ENCODE results near the gene TRAPPC4. TPM values are rescaled to one million over a fixed set of nuclear protein-coding genes. Genes with fewer than 3 reads are reported as not detected.

The TRAPPC4 gene
- total and polyA plus RNA-seq, 7 experiments from 2014 or later, result 70.7 to 123 (median 80.3) TPM

GRCh38 chr11:119024430-119025098 is 6.0 kb downstream of the TRAPPC4 start:
- Histone ChIP-seq H3K36me3 (ENCODE audit: control insufficient read depth in 2 of 3, insufficient read depth in 3 of 3, low read length in 3 of 3) (peaks cover 14 to 60% (median 22%) of the 10 kb centered on the region in 3 experiments), H3K9me3 (ENCODE audit: control insufficient read depth in 2 of 3, low read length in 3 of 3) (no peaks in the 10 kb centered on the region), H3K4me3 (ENCODE audit: low read length) (no peak overlapping the region), H3K27me3 (ENCODE audit: control insufficient read depth in 2 of 2, insufficient read depth in 2 of 2, low read length in 2 of 2) (no peaks in the 10 kb centered on the region), H3K27ac (ENCODE audit: low read depth, low read length) (no peak overlapping the region), H3K4me1 (ENCODE audit: control insufficient read depth in 2 of 2, insufficient read depth in 2 of 2, low read length in 2 of 2) (peaks cover 13 to 19% of the 10 kb centered on the region in 2 donors)
- ChIA-PET POLR2A (interaction anchor here (0.6 to 2.1 kb wide), 9 partner anchors 8 to 652 kb away, joined by 3 to 5 read pairs (median 4); partner anchors contain the start of genes CENATAC and VPS11), CTCF (no interaction called here)
- peaks cover 24 to 61% (median 54%) of the 10 kb centered on the region in 7 donors for H3K4me1 Mint-ChIP-seq
- ATAC-seq (no peak), DNase-seq (no peak)
- no peaks in the 10 kb centered on the region for H3K27me3 Mint-ChIP-seq
- H3K4me3 Mint-ChIP-seq, result no peak overlapping the region
- intact Hi-C loops (cut with micrococcal nuclease), result no loop called here
- no peaks in the 10 kb centered on the region for H3K9me3 Mint-ChIP-seq
- H3K27ac Mint-ChIP-seq, result peak overlapping the region; percentile 19 to 86 (median 64)
- H3K36me3 Mint-ChIP-seq, result peaks cover 0 to 31% (median 18%) of the 10 kb centered on the region in 5 donors

GRCh38 chr11:119025099-119025473 is 6.5 kb downstream of the TRAPPC4 start:
- no peak for DNase-seq
- peaks cover 14 to 60% (median 22%) of the 10 kb centered on the region in 3 experiments for H3K36me3 ChIP-seq (ENCODE audit: control insufficient read depth in 2 of 3, insufficient read depth in 3 of 3, low read length in 3 of 3)
- H3K4me1 Mint-ChIP-seq, result peaks cover 22 to 61% (median 53%) of the 10 kb centered on the region in 7 donors
- H3K27ac ChIP-seq (ENCODE audit: low read depth, low read length), result no peak overlapping the region
- intact Hi-C loops (cut with micrococcal nuclease), result no loop called here
- no peaks in the 10 kb centered on the region for H3K9me3 Mint-ChIP-seq
- no peaks in the 10 kb centered on the region for H3K27me3 Mint-ChIP-seq
- H3K4me3 Mint-ChIP-seq, result no peak overlapping the region
- ATAC-seq, result no peak
- no peak overlapping the region for H3K4me3 ChIP-seq (ENCODE audit: low read length)
- no peaks in the 10 kb centered on the region for H3K9me3 ChIP-seq (ENCODE audit: control insufficient read depth in 2 of 3, low read length in 3 of 3)
- CTCF ChIA-PET, result no interaction called here
- H3K36me3 Mint-ChIP-seq, result peaks cover 0 to 29% (median 15%) of the 10 kb centered on the region in 5 donors
- no peaks in the 10 kb centered on the region for H3K27me3 ChIP-seq (ENCODE audit: control insufficient read depth in 2 of 2, insufficient read depth in 2 of 2, low read length in 2 of 2)
- peaks cover 8 to 18% of the 10 kb centered on the region in 2 donors for H3K4me1 ChIP-seq (ENCODE audit: control insufficient read depth in 2 of 2, insufficient read depth in 2 of 2, low read length in 2 of 2)
- POLR2A ChIA-PET, result interaction anchor here (0.6 to 1.4 kb wide), 3 partner anchors 9 to 28 kb away, joined by 3 to 5 read pairs (median 4); partner anchors contain the start of gene CENATAC
- H3K27ac Mint-ChIP-seq, result peak overlapping the region in 8 of 9 donors; percentile 19 to 86 (median 66)

- Mint-ChIP-seq H3K36me3 (peaks cover 0 to 28% (median 15%) of the 10 kb centered on the region in 5 donors), H3K9me3 (no peaks in the 10 kb centered on the region), H3K27me3 (no peaks in the 10 kb centered on the region), H3K27ac (peak overlapping the region in 7 of 9 donors; percentile 45 to 86 (median 64)), H3K4me1 (peaks cover 21 to 57% (median 50%) of the 10 kb centered on the region in 7 donors), H3K4me3 (no peak overlapping the region)
- CTCF ChIA-PET, result no interaction called here
- Histone ChIP-seq H3K4me1 (ENCODE audit: control insufficient read depth in 2 of 2, insufficient read depth in 2 of 2, low read length in 2 of 2) (peaks cover 6 to 15% of the 10 kb centered on the region in 2 donors), H3K9me3 (ENCODE audit: control insufficient read depth in 2 of 3, low read length in 3 of 3) (no peaks in the 10 kb centered on the region), H3K36me3 (ENCODE audit: control insufficient read depth in 2 of 3, insufficient read depth in 3 of 3, low read length in 3 of 3) (peaks cover 14 to 63% (median 22%) of the 10 kb centered on the region in 3 experiments), H3K27me3 (ENCODE audit: control insufficient read depth in 2 of 2, insufficient read depth in 2 of 2, low read length in 2 of 2) (no peaks in the 10 kb centered on the region), H3K27ac (ENCODE audit: low read depth, low read length) (no peak overlapping the region), H3K4me3 (ENCODE audit: low read length) (no peak overlapping the region)
- no peak for ATAC-seq
- no peak for DNase-seq
- POLR2A ChIA-PET, result interaction anchor here (0.6 to 1.4 kb wide), 3 partner anchors 9 to 89 kb away, joined by 3 to 5 read pairs (median 3); partner anchors contain the start of gene CENATAC
- intact Hi-C loops (cut with micrococcal nuclease), result no loop called here
Measured at GRCh38 chr11:119025541-119025940, 7.0 kb downstream of the TRAPPC4 start.

- peaks cover 6 to 15% of the 10 kb centered on the region in 2 donors for H3K4me1 ChIP-seq (ENCODE audit: control insufficient read depth in 2 of 2, insufficient read depth in 2 of 2, low read length in 2 of 2)
- Mint-ChIP-seq H3K27ac (peak overlapping the region in 4 of 9 donors; percentile 8 to 71 (median 60)), H3K4me1 (peaks cover 21 to 54% (median 49%) of the 10 kb centered on the region in 7 donors), H3K36me3 (peaks cover 0 to 28% (median 15%) of the 10 kb centered on the region in 5 donors), H3K9me3 (no peaks in the 10 kb centered on the region), H3K27me3 (no peaks in the 10 kb centered on the region), H3K4me3 (no peak overlapping the region)
- no peaks in the 10 kb centered on the region for H3K9me3 ChIP-seq (ENCODE audit: control insufficient read depth in 2 of 3, low read length in 3 of 3)
- CTCF ChIA-PET, result interaction anchor here (0.6 kb wide), 1 partner anchor 70 kb away, joined by 4 read pairs; no protein-coding TSS in a partner anchor
- no peak for DNase-seq
- no peak for ATAC-seq
- no peak overlapping the region for H3K27ac ChIP-seq (ENCODE audit: low read depth, low read length)
- intact Hi-C loops (cut with micrococcal nuclease), result no loop called here
- no peak overlapping the region for H3K4me3 ChIP-seq (ENCODE audit: low read length)
- POLR2A ChIA-PET, result interaction anchor here (0.6 to 1.4 kb wide), 2 partner anchors 10 to 89 kb away, joined by 3 to 5 read pairs; no protein-coding TSS in a partner anchor
- no peaks in the 10 kb centered on the region for H3K27me3 ChIP-seq (ENCODE audit: control insufficient read depth in 2 of 2, insufficient read depth in 2 of 2, low read length in 2 of 2)
- peaks cover 14 to 60% (median 20%) of the 10 kb centered on the region in 3 experiments for H3K36me3 ChIP-seq (ENCODE audit: control insufficient read depth in 2 of 3, insufficient read depth in 3 of 3, low read length in 3 of 3)
Measured at GRCh38 chr11:119025978-119026766, 7.6 kb downstream of the TRAPPC4 start.

- H3K36me3 ChIP-seq (ENCODE audit: control insufficient read depth in 2 of 3, insufficient read depth in 3 of 3, low read length in 3 of 3), result peaks cover 13 to 52% (median 14%) of the 10 kb centered on the region in 3 experiments
- DNase-seq (no peak), ATAC-seq (no peak)
- ChIA-PET CTCF (no interaction called here), POLR2A (interaction anchor here (5.6 kb wide), 1 partner anchor 8 kb away, joined by 67 read pairs; the partner anchor contains the start of genes RPS25 and TRAPPC4)
- H3K27me3 ChIP-seq (ENCODE audit: control insufficient read depth in 2 of 2, insufficient read depth in 2 of 2, low read length in 2 of 2), result no peaks in the 10 kb centered on the region
- H3K4me1 ChIP-seq (ENCODE audit: control insufficient read depth in 2 of 2, insufficient read depth in 2 of 2, low read length in 2 of 2), result peaks cover 0 to 10% of the 10 kb centered on the region in 2 donors
- peaks cover 0 to 22% (median 8%) of the 10 kb centered on the region in 5 donors for H3K36me3 Mint-ChIP-seq
- no peak overlapping the region for H3K4me3 ChIP-seq (ENCODE audit: low read length)
- H3K27ac Mint-ChIP-seq, result peak overlapping the region in 3 of 9 donors; percentile 38 to 59 (median 58)
- intact Hi-C loops (cut with micrococcal nuclease), result no loop called here
- H3K27ac ChIP-seq (ENCODE audit: low read depth, low read length), result no peak overlapping the region
- H3K4me1 Mint-ChIP-seq, result peaks cover 21 to 46% (median 43%) of the 10 kb centered on the region in 7 donors
- no peaks in the 10 kb centered on the region for H3K9me3 ChIP-seq (ENCODE audit: control insufficient read depth in 2 of 3, low read length in 3 of 3)
- H3K27me3 Mint-ChIP-seq, result no peaks in the 10 kb centered on the region
- H3K4me3 Mint-ChIP-seq, result peak overlapping the region in 1 of 10 donors; percentile 34
- no peaks in the 10 kb centered on the region for H3K9me3 Mint-ChIP-seq
Measured at GRCh38 chr11:119026970-119027369, 8.4 kb downstream of the TRAPPC4 start.

- DNase-seq (no peak), ATAC-seq (no peak)
- Mint-ChIP-seq H3K9me3 (no peaks in the 10 kb centered on the region), H3K4me1 (peaks cover 21 to 44% (median 38%) of the 10 kb centered on the region in 7 donors), H3K36me3 (peaks cover 0 to 22% (median 8%) of the 10 kb centered on the region in 5 donors), H3K27ac (peak overlapping the region in 1 of 9 donors; percentile 34), H3K4me3 (peak overlapping the region in 1 of 10 donors; percentile 20), H3K27me3 (no peaks in the 10 kb centered on the region)
- intact Hi-C loops (cut with micrococcal nuclease), result no loop called here
- Histone ChIP-seq H3K9me3 (ENCODE audit: control insufficient read depth in 2 of 3, low read length in 3 of 3) (no peaks in the 10 kb centered on the region), H3K4me1 (ENCODE audit: control insufficient read depth in 2 of 2, insufficient read depth in 2 of 2, low read length in 2 of 2) (peaks cover 0 to 10% of the 10 kb centered on the region in 2 donors), H3K27me3 (ENCODE audit: control insufficient read depth in 2 of 2, insufficient read depth in 2 of 2, low read length in 2 of 2) (no peaks in the 10 kb centered on the region), H3K27ac (ENCODE audit: low read depth, low read length) (no peak overlapping the region), H3K4me3 (ENCODE audit: low read length) (no peak overlapping the region), H3K36me3 (ENCODE audit: control insufficient read depth in 2 of 3, insufficient read depth in 3 of 3, low read length in 3 of 3) (peaks cover 13 to 45% (median 14%) of the 10 kb centered on the region in 3 experiments)
- POLR2A ChIA-PET, result interaction anchor here (0.6 to 5.6 kb wide), 4 partner anchors 9 to 828 kb away, joined by 3 to 67 read pairs (median 3); partner anchors contain the start of genes RPS25 and TRAPPC4
- CTCF ChIA-PET, result no interaction called here
Measured at GRCh38 chr11:119027561-119028345, 9.2 kb downstream of the TRAPPC4 start.

Measured in naive thymus-derived CD4-positive, alpha-beta T cell (primary cell).